Measurements from ENCODE around the gene ESRRA. TPM values are rescaled to one million over a fixed set of nuclear protein-coding genes. Genes with fewer than 3 reads are reported as not detected.

The ESRRA gene
- total and polyA plus RNA-seq, 12 donors = 115 to 225 (median 135) TPM

DNA sequence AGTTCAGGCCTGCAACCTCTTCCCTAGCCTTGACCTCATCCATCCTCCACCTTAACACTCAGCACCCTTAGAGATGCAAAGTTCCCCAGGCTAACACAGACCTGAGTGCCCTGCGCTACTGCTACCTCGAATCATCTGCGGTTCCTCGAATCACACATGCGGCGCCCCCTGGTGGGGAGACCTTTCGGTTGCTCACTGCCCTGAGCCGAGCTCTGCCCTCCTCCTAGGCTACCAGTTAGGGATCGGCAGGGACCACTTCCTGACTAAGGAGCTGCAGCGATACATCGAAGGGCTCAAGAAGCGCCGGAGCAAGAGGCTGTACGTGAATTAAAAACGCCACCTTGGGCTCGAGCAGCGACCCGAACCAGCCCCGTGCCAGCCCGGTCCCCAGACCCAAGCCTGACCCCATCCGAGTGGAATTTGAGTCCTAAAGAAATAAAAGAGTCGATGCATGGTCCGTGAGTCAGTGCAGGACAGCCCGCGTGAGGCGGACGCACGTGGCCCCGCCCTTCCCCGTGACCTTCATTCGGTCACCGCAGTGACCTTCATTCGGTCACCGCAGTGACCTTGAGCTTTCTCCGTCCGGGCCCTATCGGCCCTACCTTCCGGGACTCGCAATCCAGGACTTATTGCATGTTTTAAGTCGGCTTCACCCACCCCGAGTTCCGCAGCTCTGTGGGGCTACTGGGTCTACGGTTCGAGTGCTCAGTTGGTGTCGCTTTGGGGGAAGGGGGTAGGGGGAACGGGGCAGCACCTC, 830 bp upstream of the ESRRA start:
- intact Hi-C loops (cut with DNase I) = loop anchor here in 6 of 10 donors (1.0 to 5.0 kb wide), 8 partner anchors 13 to 102 kb away; partner anchors contain the start of genes BAD (in 2 of the 6), GPR137 (in 2 of the 6), PPP1R14B (in 2 of the 6) and FERMT3 (in 1 of the 6)
- H3K4me1 ChIP-seq = peaks cover 18 to 55% (median 44%) of the 10 kb centered on the region in 9 donors
- no peaks in the 10 kb centered on the region for H3K9me3 ChIP-seq
- H3K27ac ChIP-seq = peak overlapping the region; percentile 90 to 98 (median 96)
- ATAC-seq (peak; percentile 26 to 77 (median 60)), DNase-seq (peak; percentile 93 to 94)
- H3K27me3 ChIP-seq = peaks cover 0 to 25% (median 20%) of the 10 kb centered on the region in 7 donors
- peaks cover 0 to 18% (median 0%) of the 10 kb centered on the region in 9 donors for H3K36me3 ChIP-seq
- 1% methylated on average over 46 of the region's 46 CpGs for WGBS, 2 donors
- TF ChIP-seq, protein P1, sequence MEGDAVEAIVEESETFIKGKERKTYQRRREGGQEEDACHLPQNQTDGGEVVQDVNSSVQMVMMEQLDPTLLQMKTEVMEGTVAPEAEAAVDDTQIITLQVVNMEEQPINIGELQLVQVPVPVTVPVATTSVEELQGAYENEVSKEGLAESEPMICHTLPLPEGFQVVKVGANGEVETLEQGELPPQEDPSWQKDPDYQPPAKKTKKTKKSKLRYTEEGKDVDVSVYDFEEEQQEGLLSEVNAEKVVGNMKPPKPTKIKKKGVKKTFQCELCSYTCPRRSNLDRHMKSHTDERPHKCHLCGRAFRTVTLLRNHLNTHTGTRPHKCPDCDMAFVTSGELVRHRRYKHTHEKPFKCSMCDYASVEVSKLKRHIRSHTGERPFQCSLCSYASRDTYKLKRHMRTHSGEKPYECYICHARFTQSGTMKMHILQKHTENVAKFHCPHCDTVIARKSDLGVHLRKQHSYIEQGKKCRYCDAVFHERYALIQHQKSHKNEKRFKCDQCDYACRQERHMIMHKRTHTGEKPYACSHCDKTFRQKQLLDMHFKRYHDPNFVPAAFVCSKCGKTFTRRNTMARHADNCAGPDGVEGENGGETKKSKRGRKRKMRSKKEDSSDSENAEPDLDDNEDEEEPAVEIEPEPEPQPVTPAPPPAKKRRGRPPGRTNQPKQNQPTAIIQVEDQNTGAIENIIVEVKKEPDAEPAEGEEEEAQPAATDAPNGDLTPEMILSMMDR (IDR thresholded peaks at IDR 0.05) = peak; percentile 84 to 96 (median 91)
- H3K4me3 ChIP-seq = peak overlapping the region; percentile 36 to 93 (median 75)

DNA sequence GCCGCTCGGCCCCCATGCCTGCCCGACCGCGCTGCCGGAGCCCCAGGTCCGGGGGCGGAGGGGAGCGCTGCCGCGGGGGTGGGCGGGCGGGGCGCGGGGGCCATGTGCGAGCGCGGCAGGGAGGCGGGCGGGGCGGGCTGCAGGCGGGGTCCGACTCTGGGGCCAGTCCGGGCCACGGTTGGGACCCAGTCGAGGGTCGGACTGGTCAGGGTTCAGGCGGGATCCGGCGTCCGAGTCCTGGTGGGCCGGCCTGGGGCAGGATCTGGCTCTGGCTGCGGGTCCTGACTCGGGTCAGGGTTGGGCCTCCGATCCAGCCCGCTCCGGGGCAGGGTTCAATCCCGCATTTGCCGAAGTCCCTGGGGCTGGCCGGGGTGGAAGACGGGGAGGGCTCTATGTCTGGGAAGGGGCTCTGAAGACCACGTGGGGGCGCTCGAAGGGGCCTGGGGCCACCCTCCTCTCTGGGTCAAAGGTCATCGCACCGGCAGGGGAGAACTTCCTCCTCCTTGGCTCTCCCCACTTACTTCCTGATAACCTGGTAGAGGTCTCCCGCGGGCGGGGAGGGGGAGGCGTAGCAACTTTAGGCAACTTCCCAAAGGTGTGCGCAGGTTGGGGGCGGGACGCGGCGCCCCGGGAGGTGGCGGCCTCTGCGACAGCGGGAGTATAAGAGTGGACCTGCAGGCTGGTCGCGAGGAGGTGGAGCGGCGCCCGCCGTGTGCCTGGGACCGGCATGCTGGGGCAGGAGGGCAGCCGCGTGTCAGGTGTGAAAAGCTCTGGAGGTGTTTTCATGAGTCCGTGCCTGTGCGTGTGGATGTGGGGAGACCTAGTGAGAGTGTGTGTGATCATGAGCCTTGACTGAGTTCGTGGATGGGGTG, 603 bp downstream of the ESRRA start:
- ATAC-seq (peak; percentile 0 to 31 (median 12)), DNase-seq (peak; percentile 73 to 75)
- H3K27ac ChIP-seq = peak overlapping the region; percentile 80 to 98 (median 94)
- intact Hi-C loops (cut with DNase I) = loop anchor here in 2 of 10 donors (1.0 to 2.0 kb wide), 4 partner anchors 11 to 59 kb away; partner anchors contain the start of genes BAD (in 2 of the 2), GPR137 (in 2 of the 2), PPP1R14B (in 1 of the 2) and TRMT112 (in 1 of the 2)
- TF ChIP-seq, protein P1 (IDR thresholded peaks at IDR 0.05) = peak in 8 of 9 donors; percentile 12 to 61 (median 47)
- 1% methylated on average over 54 to 68 of the region's 71 CpGs for WGBS, 2 donors
- H3K27me3 ChIP-seq = peaks cover 0 to 12% (median 7%) of the 10 kb centered on the region in 7 donors
- H3K4me1 ChIP-seq = peaks cover 9 to 45% (median 30%) of the 10 kb centered on the region in 9 donors
- peak overlapping the region; percentile 63 to 93 (median 76) for H3K4me3 ChIP-seq
- peaks cover 0 to 20% (median 0%) of the 10 kb centered on the region in 9 donors for H3K36me3 ChIP-seq
- no peaks in the 10 kb centered on the region for H3K9me3 ChIP-seq

DNA sequence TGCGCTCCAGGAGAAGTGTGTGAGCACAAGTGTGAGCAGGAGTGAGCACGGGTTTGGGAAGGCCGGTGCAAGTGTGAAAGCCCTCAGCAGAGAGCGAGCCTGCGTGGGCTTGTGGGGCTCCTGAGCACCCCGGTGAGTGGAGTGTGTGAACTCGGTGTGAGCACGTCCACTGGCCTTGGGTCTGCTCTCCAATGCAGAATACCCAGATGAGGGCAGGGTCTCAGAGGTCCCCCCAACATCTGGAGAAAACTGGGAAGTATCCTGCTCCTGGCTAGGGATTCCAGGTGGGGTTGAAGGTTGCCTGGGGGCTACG, 1.2 kb downstream of the ESRRA start:
- H3K27me3 ChIP-seq = peaks cover 0 to 9% (median 7%) of the 10 kb centered on the region in 7 donors
- WGBS, 2 donors = 27% methylated on average over 9 of the region's 9 CpGs
- ATAC-seq (peak in 1 of 8 donors; percentile 0), DNase-seq (no peak)
- H3K9me3 ChIP-seq = no peaks in the 10 kb centered on the region
- TF ChIP-seq, protein P1 (IDR thresholded peaks at IDR 0.05) = no peak
- peak overlapping the region; percentile 9 to 98 (median 94) for H3K27ac ChIP-seq
- intact Hi-C loops (cut with DNase I) = no loop called here
- H3K4me1 ChIP-seq = peaks cover 9 to 39% (median 24%) of the 10 kb centered on the region in 9 donors
- peaks cover 0 to 23% (median 0%) of the 10 kb centered on the region in 9 donors for H3K36me3 ChIP-seq
- H3K4me3 ChIP-seq = peak overlapping the region; percentile 63 to 93 (median 76)

Measured in heart right ventricle (tissue), 16 donors.